ENCODE measurements around the gene KRTAP10-6.
"Not testable (repeated sequence)": the region's sequence is repeated elsewhere in the genome, so short reads cannot be mapped to it uniquely, and the experiment has no call there.

Gene KRTAP10-6

GRCh38 chr21:44592446-44593311, at the start of gene KRTAP10-6:
Gene KRTAP10-6 (minus strand): TSS chr21:44592505. CDS start chr21:44592484, 21 bp downstream.
- DNase-seq, result no peak

- DNase-seq, result no peak
Measured at GRCh38 chr21:44640761-44641160, 48.5 kb upstream of the KRTAP10-6 start.

- DNase-seq, result no peak
Measured at GRCh38 chr21:44639331-44639655, 47.0 kb upstream of the KRTAP10-6 start.

- not testable (repeated sequence) for DNase-seq
Measured at GRCh38 chr21:44638506-44639330, 46.4 kb upstream of the KRTAP10-6 start.

GRCh38 chr21:44637851-44638348, 45.6 kb upstream of the KRTAP10-6 start:
- not testable (repeated sequence) for DNase-seq

- no peak for DNase-seq
Measured at GRCh38 chr21:44637018-44637850, 44.9 kb upstream of the KRTAP10-6 start, which contains the start of gene KRTAP10-10. Gene KRTAP10-10 (plus strand): TSS chr21:44637356. CDS start chr21:44637418, 62 bp downstream.

GRCh38 chr21:44636209-44637017, 44.1 kb upstream of the KRTAP10-6 start:
- DNase-seq, result no peak

- no peak for DNase-seq
Measured at GRCh38 chr21:44632067-44632466, 39.8 kb upstream of the KRTAP10-6 start.

- DNase-seq, result no peak
Measured at GRCh38 chr21:44630440-44630839, 38.1 kb upstream of the KRTAP10-6 start.

GRCh38 chr21:44628707-44629391, 36.5 kb upstream of the KRTAP10-6 start:
- DNase-seq, result no peak

GRCh38 chr21:44627831-44628233, 35.5 kb upstream of the KRTAP10-6 start:
- DNase-seq, result not testable (repeated sequence)

GRCh38 chr21:44627181-44627822, 35.0 kb upstream of the KRTAP10-6 start:
- not testable (repeated sequence) for DNase-seq

- no peak for DNase-seq
Measured at GRCh38 chr21:44626673-44627143, 34.4 kb upstream of the KRTAP10-6 start, which contains the start of gene KRTAP10-9. Gene KRTAP10-9 (plus strand): TSS chr21:44627093. CDS start chr21:44627172, 79 bp downstream.

- DNase-seq, result no peak
Measured at GRCh38 chr21:44626262-44626661, 34.0 kb upstream of the KRTAP10-6 start.

GRCh38 chr21:44625756-44626155, 33.5 kb upstream of the KRTAP10-6 start:
- no peak for DNase-seq

- DNase-seq, result no peak
Measured at GRCh38 chr21:44623575-44623974, 31.3 kb upstream of the KRTAP10-6 start.

- DNase-seq, result no peak
Measured at GRCh38 chr21:44619886-44620285, 27.6 kb upstream of the KRTAP10-6 start.

GRCh38 chr21:44618909-44619308, 26.6 kb upstream of the KRTAP10-6 start:
- DNase-seq, result no peak

GRCh38 chr21:44618504-44618903, 26.2 kb upstream of the KRTAP10-6 start:
- DNase-seq, result peak; percentile 34

- DNase-seq, result no peak
Measured at GRCh38 chr21:44617071-44617501, 24.8 kb upstream of the KRTAP10-6 start.
